ENCODE measurements around the gene RMI2.

RMI2 gene

DNA sequence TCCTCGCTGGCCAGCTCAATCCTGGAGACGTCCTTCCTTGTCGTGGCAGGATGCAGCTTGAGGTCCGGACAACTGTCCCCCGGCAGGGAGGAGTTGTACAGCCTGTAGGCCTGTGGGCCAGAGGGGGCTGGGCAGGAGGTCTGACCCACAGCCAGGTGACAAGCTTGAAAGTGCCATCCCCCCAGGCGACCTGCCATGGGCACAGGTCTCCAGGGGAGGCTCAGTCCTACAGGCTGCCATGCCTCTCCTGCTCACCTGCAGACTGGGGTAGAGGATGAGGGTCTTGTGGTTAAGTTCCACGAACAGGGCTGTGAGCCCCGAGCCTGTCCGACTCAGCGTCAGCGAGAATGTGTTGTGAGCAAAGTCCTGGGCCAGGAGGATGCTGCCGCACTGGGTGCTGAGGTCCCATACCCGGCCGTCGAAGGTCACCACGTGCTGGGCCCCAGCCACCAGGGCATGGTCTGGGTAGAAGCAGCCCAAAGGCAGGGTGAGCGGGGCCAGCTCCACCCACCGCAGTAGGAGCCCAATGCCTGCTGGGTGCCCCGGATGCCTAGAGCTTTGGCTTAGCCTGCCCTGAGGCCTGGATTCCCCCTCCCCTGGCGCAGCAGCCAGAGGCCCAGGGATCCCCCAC, 39.8 kb downstream of the RMI2 start:
- no peak for DNase-seq (ENCODE audit: low read depth)

DNA sequence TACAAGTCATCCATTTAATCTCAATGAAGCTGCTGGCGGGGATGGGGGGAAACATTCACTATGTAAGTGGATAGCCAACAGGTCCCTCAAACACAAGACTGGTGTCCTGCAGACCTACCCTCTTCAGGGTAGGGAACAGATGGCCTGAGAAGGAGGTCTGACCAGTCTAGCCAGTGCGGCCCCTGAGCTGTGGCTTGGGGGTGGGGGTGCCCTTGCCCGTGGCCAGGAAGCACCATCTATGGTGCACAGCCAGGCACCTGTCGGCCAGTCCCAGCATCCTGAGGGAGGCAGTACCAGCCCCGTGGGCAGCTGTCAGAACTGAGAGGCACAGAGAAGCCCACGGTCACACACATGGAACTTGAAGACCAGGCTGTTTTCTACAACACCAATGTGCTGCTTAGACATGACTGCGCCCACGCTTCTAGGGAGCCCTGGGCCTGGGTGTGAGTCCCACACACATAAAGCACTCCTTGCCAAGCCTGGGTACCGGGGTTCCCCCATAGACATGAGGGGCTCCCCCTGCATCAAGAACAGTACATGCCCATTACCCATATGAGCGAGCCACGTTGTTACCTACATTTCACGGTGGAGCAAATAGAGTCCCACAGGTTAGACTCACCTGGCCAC, 40.9 kb downstream of the RMI2 start:
- DNase-seq (ENCODE audit: low read depth) = no peak

DNA sequence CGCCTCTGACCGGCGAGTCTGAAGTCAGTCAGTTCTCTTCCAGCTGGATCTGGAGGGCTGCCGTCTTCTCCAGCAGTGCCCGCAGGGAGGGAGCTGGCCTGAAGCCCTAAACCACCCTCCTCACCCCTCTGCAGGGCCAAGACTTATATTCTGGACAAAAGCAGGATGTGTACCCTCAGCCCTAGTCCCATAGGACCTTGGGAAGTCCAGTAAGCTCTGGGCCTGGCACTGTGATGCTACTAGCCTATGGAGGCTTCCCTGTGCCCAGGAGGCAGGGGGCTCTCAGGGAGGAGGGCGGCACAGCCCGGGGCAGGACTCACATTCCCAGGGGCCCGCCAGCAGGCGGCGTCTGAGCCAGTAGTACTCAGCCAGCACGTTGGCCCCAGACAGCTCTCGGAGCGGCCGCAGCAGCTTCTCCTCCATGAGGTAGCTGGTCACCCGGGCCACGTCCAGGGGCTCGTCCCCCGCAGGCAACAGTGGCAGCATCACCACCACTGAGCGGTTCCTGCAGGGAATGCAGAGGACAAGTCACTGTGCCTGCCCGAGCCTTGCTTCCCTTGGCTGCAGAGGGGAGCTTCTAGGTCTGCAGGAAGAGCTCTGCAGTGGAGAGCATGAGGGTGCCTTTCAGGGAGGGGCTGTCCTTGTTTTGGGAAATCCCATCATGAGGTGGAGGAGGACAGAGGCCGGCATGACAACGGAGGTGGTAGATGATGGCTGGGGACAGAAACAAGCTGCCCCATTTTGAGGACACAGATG, 41.7 kb downstream of the RMI2 start:
- no peak for DNase-seq (ENCODE audit: low read depth)

GRCh38 chr16:11389083-11389482, 43.8 kb downstream of the RMI2 start:
- no peak for DNase-seq (ENCODE audit: low read depth)

GRCh38 chr16:11389631-11390565, 44.6 kb downstream of the RMI2 start:
- DNase-seq (ENCODE audit: low read depth) = no peak

DNA sequence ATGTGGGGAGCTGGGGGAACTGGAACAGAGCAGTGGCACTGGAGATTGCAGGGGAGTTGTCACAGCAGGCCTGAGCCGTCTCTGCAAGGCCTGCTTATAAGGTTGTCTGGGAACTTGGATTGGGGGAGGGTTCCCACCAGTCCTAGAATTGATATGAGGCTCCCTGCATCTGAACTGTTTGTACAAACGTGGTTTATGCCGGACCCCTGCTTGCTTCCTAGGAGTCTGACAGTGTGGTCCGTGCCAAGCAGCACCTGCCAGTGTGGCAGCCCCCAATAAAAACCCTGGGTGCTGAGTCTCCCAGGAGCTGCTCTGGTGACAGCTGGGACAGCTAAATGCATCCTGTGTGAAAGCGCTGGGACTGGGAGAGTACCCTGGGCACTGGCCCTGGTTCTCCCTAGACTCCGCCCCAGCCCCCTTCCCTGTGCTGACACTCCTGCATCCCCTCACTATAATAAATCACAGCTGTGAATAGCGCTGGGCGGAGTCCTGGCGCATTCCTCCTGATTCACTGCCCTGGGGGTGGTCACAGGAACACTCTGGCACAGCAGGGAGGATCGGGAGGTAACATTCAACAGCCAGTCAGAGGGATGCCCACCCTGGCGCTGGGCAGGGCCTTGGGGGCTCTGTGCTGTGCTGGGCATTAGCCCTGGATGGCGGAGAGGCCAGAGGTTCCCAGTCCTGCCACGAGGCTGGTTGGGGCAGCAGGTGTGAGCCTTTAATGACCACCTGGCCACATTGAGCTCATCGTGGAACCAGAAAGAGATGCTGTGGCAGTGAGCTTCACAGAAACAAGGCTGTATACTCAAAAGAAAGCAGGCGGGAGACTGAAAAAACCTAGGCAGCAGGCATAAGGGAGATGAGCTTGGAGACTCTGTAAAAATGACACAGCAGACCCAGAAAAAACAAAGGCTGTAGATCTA, 45.6 kb downstream of the RMI2 start:
- DNase-seq (ENCODE audit: low read depth) = no peak

DNA sequence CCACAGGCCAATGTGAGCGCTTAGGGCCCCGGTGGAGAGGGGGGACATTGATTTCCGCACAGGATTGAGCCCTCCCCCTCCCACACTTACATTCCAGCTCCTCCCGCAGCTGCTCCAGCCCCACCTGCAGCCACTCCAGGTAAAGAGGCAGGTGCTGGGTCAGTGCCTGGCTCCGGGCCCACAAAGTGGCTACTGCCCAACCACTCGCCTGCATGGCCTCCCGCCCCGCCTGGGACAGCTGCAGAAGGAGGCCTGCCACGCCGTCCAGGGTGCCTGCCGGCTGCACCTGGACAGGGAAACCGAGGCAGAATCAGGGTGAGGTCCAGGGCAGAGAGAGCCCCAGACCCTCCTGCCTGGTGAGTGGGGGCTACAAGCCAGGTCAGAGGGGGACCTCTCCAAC, 46.3 kb downstream of the RMI2 start:
- DNase-seq (ENCODE audit: low read depth) = no peak

- DNase-seq (ENCODE audit: low read depth) = no peak
Observed at GRCh38 chr16:11392041-11392581, 46.9 kb downstream of the RMI2 start.

DNA sequence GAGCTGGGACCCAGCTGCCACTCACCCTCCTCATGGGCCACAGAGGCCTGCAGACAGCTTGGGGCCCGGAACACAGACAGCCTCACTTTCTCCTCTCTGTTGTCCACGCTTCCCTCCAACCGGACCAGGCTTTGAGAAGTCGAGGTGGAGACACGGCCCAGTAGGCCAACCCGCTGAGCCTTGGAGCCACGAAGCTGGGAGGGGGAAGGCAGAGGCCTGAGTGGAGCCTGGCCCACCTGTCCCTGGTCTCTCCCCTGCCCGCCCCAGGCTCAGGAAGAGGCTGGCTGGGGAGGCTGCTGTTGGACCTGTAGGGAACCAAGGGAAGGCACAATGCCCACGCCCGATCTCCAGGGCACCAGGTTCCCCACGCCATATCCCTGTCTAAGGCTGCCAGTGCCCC, 48.1 kb downstream of the RMI2 start:
- no peak for DNase-seq (ENCODE audit: low read depth)

GRCh38 chr16:11393861-11394592, 48.8 kb downstream of the RMI2 start:
- no peak for DNase-seq (ENCODE audit: low read depth)

GRCh38 chr16:11394593-11394960, 49.3 kb downstream of the RMI2 start:
- no peak for DNase-seq (ENCODE audit: low read depth)

DNA sequence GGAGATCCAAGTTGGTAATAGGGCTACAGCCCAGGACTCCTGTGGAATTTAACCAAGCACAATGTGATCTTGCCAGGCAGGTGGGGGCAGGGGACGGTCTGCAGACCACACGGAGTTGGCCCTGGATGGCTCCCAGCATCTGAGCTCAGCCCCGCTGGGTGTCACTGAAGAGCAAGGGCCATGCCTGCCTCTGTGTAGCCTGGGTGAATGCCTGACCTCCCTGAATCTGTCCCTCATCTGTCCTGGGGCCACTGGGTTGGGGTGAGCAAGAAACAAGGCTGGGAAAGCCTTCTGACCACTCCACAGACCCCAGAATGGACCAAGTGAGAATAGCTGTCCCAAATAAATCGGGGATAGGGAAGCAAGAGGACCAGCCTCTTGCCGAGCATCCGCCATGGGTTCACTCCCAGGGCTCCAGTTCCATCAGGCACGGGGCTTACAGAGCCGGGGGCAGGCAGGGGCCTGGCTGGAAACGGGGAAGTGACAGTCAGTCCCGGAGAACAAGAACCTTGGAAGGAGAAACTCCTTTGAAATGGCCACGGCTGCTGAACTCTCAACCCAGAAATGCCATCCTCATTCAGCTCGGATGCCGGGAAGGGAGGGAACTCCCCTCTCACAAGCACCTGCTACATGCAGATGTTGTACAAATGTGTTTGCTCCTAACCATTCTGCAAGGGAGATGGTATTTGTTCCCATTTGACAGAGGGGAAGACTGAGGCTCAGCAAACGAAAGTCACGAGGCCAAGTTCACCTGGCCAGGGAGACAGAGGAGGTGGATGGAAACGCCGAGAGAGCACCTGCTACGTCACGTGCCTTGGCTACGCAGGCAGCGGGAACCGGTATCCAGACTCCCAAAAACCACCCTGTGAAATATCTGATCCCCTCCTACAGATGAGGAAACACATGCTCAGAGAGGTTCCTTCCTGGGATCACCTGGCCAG, 50.0 kb downstream of the RMI2 start:
- no peak for DNase-seq (ENCODE audit: low read depth)

- no peak for DNase-seq (ENCODE audit: low read depth)
Observed at GRCh38 chr16:11395949-11396240, 50.6 kb downstream of the RMI2 start.

- DNase-seq (ENCODE audit: low read depth) = peak; percentile 53
Observed at GRCh38 chr16:11396241-11397048, 51.2 kb downstream of the RMI2 start.

GRCh38 chr16:11398136-11398535, 52.9 kb downstream of the RMI2 start:
- DNase-seq (ENCODE audit: low read depth) = no peak

GRCh38 chr16:11398851-11399250, 53.6 kb downstream of the RMI2 start:
- DNase-seq (ENCODE audit: low read depth) = no peak

DNA sequence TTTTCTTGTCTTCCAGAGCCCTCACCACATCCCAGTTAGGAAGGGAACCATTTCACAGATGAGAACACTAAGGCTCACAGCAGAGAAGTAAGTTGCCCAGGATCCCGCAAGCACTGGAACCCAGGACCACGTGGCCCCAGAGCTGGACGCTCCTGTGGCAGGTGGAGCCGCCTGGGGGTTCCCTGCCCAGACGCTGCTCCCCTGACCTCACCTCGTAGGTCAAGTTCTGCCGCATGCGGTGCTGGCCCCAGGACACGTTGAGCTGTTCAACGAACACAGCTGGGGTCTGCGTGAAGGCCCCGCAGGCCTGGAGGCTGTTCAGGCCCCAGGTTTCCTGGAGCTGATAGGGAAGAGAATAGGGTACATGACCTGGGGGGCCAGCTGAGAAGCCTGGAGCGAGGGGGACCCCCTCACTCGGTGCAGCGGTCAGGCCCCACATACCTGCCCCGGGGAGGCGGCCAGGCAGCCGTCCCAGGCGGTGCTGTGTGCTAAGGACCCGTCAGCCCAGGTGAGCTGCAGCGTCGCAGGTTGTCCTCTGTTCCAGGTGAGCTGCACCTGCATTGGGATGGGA, 54.1 kb downstream of the RMI2 start:
- no peak for DNase-seq (ENCODE audit: low read depth)

GRCh38 chr16:11400076-11400475, 54.8 kb downstream of the RMI2 start:
- no peak for DNase-seq (ENCODE audit: low read depth)
